T-helper 2 cell treated with Interferon-gamma antibody and Interleukin-4, amounts not matched to agents 5 μg/mL and 100 μg/mL, for 36 hours (primary cell): ENCODE data around the gene PLXNC1.

ENCODE experiments used
- DNase-seq: peaks from one replicate; pipeline ENCODE4 v3.0.0; 2021; ENCODE audit warnings: low spot score
- H3K27ac Mint-ChIP-seq: one replicate; pipeline ENCODE4 v1.8.0; 2021; ENCODE audit warnings: mild to moderate bottlenecking, mixed read lengths
- H3K27me3 Mint-ChIP-seq: one replicate; pipeline ENCODE4 v1.8.0; 2021; ENCODE audit warnings: low read depth, mixed read lengths
- H3K36me3 Mint-ChIP-seq: one replicate; pipeline ENCODE4 v1.8.0; 2021; ENCODE audit warnings: low read depth, mixed read lengths
- H3K4me1 Mint-ChIP-seq: one replicate; pipeline ENCODE4 v1.8.0; 2021; ENCODE audit warnings: low read depth, mixed read lengths
- H3K4me3 Mint-ChIP-seq: one replicate; pipeline ENCODE4 v1.8.0; 2022; ENCODE audit warnings: mild to moderate bottlenecking, moderate library complexity, mixed read lengths
- H3K9me3 Mint-ChIP-seq: one replicate; pipeline ENCODE4 v1.8.0; 2021; ENCODE audit warnings: mixed read lengths

PLXNC1 gene

GRCh38 chr12:94245631-94246383 is 97.4 kb downstream of the PLXNC1 start:
- H3K36me3 Mint-ChIP-seq, result peaks cover 62% of the 10 kb centered on the region
- peaks cover 27% of the 10 kb centered on the region for H3K4me1 Mint-ChIP-seq
- no peak for DNase-seq
- no peaks in the 10 kb centered on the region for H3K27me3 Mint-ChIP-seq
- peak overlapping the region; percentile 35 for H3K27ac Mint-ChIP-seq
- H3K4me3 Mint-ChIP-seq, result no peak overlapping the region
- H3K9me3 Mint-ChIP-seq, result no peaks in the 10 kb centered on the region

DNA sequence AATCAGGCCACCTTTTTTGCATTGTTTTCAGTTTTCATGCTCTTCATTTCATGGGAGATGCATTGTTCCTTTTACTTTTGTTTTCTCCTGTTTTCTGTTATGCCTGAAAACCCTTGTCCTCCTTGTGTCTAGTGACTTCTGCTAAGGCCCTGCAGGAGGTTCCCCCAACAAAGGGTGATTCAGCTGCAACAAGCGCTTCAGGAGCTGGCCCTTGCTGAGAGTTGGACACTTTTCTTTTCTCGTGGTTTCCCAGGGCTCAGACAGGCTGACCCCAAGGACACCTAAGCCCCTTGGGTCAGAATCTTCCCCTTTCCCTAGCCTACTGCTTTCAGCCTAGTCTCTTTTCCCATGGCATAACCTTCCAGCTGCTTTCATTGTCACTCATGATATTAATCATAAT is 98.9 kb downstream of the PLXNC1 start:
- Mint-ChIP-seq H3K4me1 (peaks cover 27% of the 10 kb centered on the region), H3K27ac (no peak overlapping the region), H3K36me3 (peaks cover 62% of the 10 kb centered on the region), H3K4me3 (no peak overlapping the region), H3K9me3 (no peaks in the 10 kb centered on the region), H3K27me3 (no peaks in the 10 kb centered on the region)
- no peak for DNase-seq

DNA sequence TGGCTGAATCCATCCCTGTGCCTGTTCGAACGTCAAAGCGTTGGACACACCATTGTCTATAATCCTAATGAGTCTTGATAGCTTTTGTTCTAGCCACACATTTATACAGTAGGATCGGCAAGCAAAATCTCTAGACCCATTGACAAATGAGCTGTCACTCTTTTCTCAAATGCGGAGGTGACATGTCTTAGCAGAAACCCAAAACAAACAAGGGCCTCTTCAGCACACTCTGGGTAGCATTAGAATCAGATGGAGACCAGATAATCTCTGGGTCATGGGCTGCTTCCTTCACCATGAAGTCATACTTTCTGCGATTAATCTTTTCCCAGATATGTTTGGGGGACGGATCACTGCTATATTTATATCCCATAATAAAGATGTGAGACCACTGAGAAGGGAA is 100.2 kb downstream of the PLXNC1 start:
- Mint-ChIP-seq H3K4me3 (no peak overlapping the region), H3K9me3 (no peaks in the 10 kb centered on the region), H3K27ac (no peak overlapping the region), H3K36me3 (peaks cover 67% of the 10 kb centered on the region), H3K27me3 (no peaks in the 10 kb centered on the region), H3K4me1 (peaks cover 27% of the 10 kb centered on the region)
- no peak for DNase-seq

GRCh38 chr12:94250130-94250529 is 101.8 kb downstream of the PLXNC1 start:
- Mint-ChIP-seq H3K27me3 (no peaks in the 10 kb centered on the region), H3K27ac (no peak overlapping the region), H3K9me3 (no peaks in the 10 kb centered on the region), H3K4me1 (peaks cover 16% of the 10 kb centered on the region), H3K4me3 (no peak overlapping the region), H3K36me3 (peaks cover 64% of the 10 kb centered on the region)
- no peak for DNase-seq

GRCh38 chr12:94254270-94254669 is 105.9 kb downstream of the PLXNC1 start:
- Mint-ChIP-seq H3K4me3 (no peak overlapping the region), H3K4me1 (no peaks in the 10 kb centered on the region), H3K36me3 (peaks cover 53% of the 10 kb centered on the region), H3K9me3 (no peaks in the 10 kb centered on the region), H3K27ac (no peak overlapping the region), H3K27me3 (no peaks in the 10 kb centered on the region)
- no peak for DNase-seq

DNA sequence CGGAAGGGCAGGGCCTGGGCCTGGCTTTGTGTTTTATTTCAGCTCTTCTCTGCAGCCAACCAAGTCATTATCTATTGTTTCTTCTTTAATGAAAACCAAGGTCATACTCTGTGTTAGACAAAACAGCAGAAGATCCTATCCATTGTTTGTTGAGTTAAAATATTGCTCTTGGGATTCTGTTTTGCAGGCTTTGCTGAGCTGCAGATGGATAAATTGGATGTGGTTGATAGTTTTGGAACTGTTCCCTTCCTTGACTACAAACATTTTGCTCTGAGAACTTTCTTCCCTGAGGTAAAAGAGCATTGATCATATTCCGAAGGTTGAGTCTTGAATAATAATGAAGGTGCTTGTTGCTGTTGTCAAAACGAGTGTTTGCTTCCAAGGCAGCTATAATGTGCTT is 106.6 kb downstream of the PLXNC1 start:
- H3K36me3 Mint-ChIP-seq, result peaks cover 51% of the 10 kb centered on the region
- no peak for DNase-seq
- H3K4me3 Mint-ChIP-seq, result no peak overlapping the region
- H3K4me1 Mint-ChIP-seq, result no peaks in the 10 kb centered on the region
- H3K27ac Mint-ChIP-seq, result no peak overlapping the region
- H3K27me3 Mint-ChIP-seq, result no peaks in the 10 kb centered on the region
- H3K9me3 Mint-ChIP-seq, result no peaks in the 10 kb centered on the region

GRCh38 chr12:94255428-94255827 is 107.1 kb downstream of the PLXNC1 start:
- H3K4me1 Mint-ChIP-seq, result no peaks in the 10 kb centered on the region
- peaks cover 52% of the 10 kb centered on the region for H3K36me3 Mint-ChIP-seq
- H3K4me3 Mint-ChIP-seq, result no peak overlapping the region
- no peaks in the 10 kb centered on the region for H3K9me3 Mint-ChIP-seq
- DNase-seq, result no peak
- H3K27ac Mint-ChIP-seq, result no peak overlapping the region
- H3K27me3 Mint-ChIP-seq, result no peaks in the 10 kb centered on the region

GRCh38 chr12:94258593-94258992 is 110.2 kb downstream of the PLXNC1 start:
- Mint-ChIP-seq H3K36me3 (peaks cover 57% of the 10 kb centered on the region), H3K9me3 (no peaks in the 10 kb centered on the region), H3K27me3 (no peaks in the 10 kb centered on the region), H3K4me3 (no peak overlapping the region), H3K4me1 (peaks cover 21% of the 10 kb centered on the region), H3K27ac (no peak overlapping the region)
- no peak for DNase-seq

GRCh38 chr12:94260017-94260416 is 111.6 kb downstream of the PLXNC1 start:
- Mint-ChIP-seq H3K36me3 (peaks cover 61% of the 10 kb centered on the region), H3K27ac (no peak overlapping the region)

GRCh38 chr12:94260717-94261116 is 112.3 kb downstream of the PLXNC1 start:
- no peaks in the 10 kb centered on the region for H3K9me3 Mint-ChIP-seq
- DNase-seq, result no peak
- no peak overlapping the region for H3K4me3 Mint-ChIP-seq
- no peaks in the 10 kb centered on the region for H3K27me3 Mint-ChIP-seq
- H3K36me3 Mint-ChIP-seq, result peaks cover 61% of the 10 kb centered on the region
- no peak overlapping the region for H3K27ac Mint-ChIP-seq
- peaks cover 29% of the 10 kb centered on the region for H3K4me1 Mint-ChIP-seq

More at GRCh38 chr12:94260017-94260416, 111.6 kb downstream of the PLXNC1 start:
- Mint-ChIP-seq H3K4me3 (no peak overlapping the region), H3K4me1 (peaks cover 29% of the 10 kb centered on the region), H3K27me3 (no peaks in the 10 kb centered on the region), H3K9me3 (no peaks in the 10 kb centered on the region)
- no peak for DNase-seq

DNA sequence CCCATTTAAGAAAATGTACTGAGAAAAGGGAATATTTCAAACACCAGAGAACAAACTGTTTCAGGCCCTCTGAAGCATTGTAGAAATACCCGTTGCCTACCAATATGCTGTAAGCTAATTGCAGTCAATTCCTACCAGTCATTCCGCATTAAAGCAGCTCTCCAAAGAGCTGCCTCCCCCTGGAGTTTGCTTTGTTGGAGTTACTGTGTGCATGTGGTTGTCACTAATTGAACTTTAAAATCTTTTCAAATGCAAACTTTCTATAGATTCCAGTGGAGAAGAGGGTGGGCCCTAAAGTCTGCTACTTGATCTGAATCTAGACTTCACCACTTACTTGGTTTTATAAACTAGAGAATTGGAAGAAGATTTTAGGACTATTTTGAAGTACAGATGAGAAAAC is 112.7 kb downstream of the PLXNC1 start:
- Mint-ChIP-seq H3K4me3 (no peak overlapping the region), H3K36me3 (peaks cover 61% of the 10 kb centered on the region), H3K9me3 (no peaks in the 10 kb centered on the region), H3K27me3 (no peaks in the 10 kb centered on the region), H3K4me1 (peaks cover 29% of the 10 kb centered on the region), H3K27ac (no peak overlapping the region)
- no peak for DNase-seq

- Mint-ChIP-seq H3K9me3 (no peaks in the 10 kb centered on the region), H3K27me3 (no peaks in the 10 kb centered on the region), H3K27ac (peak overlapping the region; percentile 95), H3K4me1 (peaks cover 31% of the 10 kb centered on the region), H3K36me3 (peaks cover 60% of the 10 kb centered on the region), H3K4me3 (peak overlapping the region; percentile 88)
- DNase-seq, result no peak
Measured at GRCh38 chr12:94261786-94262185, 113.4 kb downstream of the PLXNC1 start.

- Mint-ChIP-seq H3K27me3 (no peaks in the 10 kb centered on the region), H3K9me3 (no peaks in the 10 kb centered on the region), H3K4me1 (peaks cover 37% of the 10 kb centered on the region), H3K36me3 (peaks cover 58% of the 10 kb centered on the region), H3K27ac (peak overlapping the region; percentile 95), H3K4me3 (peak overlapping the region; percentile 88)
- peak; percentile 72 for DNase-seq
Measured at GRCh38 chr12:94262228-94263010, 114.0 kb downstream of the PLXNC1 start.

- peaks cover 66% of the 10 kb centered on the region for H3K36me3 Mint-ChIP-seq
- H3K27me3 Mint-ChIP-seq, result no peaks in the 10 kb centered on the region
- peaks cover 41% of the 10 kb centered on the region for H3K4me1 Mint-ChIP-seq
- peak; percentile 76 for DNase-seq
- peak overlapping the region; percentile 95 for H3K27ac Mint-ChIP-seq
- peak overlapping the region; percentile 88 for H3K4me3 Mint-ChIP-seq
- H3K9me3 Mint-ChIP-seq, result no peaks in the 10 kb centered on the region
Measured at GRCh38 chr12:94263011-94263811, 114.8 kb downstream of the PLXNC1 start.
